LNCaP clone FGC (cell line): ENCODE data around the gene BASP1.
"Not testable (repeated sequence)": the region's sequence is repeated elsewhere in the genome, so short reads cannot be mapped to it uniquely, and the experiment has no call there.

Experiments used
- DNase-seq: peaks from one replicate; pipeline ENCODE4 v3.0.0-alpha.2; 2011; ENCODE audit warnings: low read depth
- H3K4me3 ChIP-seq: 2 replicates; pipeline ENCODE4 v1.5.1; 2011; ENCODE audit warnings: mild to moderate bottlenecking, low read depth, low read length, control low read depth
- TF ChIP-seq, protein P1 (sequence below): IDR thresholded peaks from 2 replicates; pipeline ENCODE4 v1.5.1; 2012; ENCODE audit warnings: mild to moderate bottlenecking; ENCODE audit not compliant: control insufficient read depth, insufficient read depth; ENCODE audit errors: extremely low read depth

The BASP1 gene

DNA sequence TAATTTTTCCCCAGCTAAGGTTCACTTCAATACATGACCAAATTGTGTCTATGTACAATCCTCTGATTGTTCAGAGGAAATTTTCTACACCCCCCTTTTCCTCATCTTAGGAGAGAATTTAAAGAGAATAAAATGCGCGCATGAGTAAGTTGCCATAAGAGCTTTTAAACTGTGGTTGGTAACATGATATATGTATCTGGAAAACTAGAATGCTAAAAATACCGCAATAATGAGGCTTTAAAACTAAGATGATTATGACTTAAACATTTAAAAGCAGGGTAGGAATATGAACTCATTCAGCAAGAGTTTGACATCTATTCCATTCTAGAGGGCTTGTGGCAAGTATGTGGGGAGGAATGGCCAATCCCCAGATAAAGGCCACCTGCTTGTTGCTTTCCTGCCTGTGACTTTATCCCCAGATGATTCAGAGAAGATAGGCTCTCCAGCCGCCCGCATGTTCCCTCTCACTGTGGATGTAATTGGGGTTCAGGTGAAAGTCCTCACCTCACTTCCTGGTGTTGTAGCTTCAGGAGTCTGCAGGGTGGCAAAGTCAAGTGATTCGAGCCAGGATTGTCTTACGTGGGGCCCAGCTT is 26.5 kb upstream of the BASP1 start:
- H3K4me3 ChIP-seq: no peak overlapping the region
- DNase-seq: no peak

DNA sequence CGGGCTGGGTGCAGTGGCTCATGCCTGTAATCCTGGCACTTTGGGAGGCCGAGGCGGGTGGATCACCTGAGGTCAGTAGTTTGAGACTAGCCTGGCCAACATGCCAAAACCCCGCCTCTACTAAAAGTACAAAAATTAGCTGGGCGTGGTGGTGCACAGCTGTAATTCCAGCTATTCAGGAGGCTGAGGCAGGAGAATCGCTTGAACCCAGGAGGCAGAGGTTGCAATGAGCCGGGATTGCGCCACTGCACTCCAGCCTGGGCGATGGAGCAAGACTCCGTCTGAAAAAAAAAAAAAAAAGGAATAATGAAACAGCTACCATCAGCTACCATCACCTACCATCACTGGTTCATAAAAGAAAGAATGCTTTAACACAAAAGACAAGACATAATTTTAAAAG is 25.9 kb upstream of the BASP1 start:
- not testable (repeated sequence) for DNase-seq, H3K4me3 ChIP-seq

More for the DNA sequence above, 26.5 kb upstream of the BASP1 start:
- TF ChIP-seq, protein P1, sequence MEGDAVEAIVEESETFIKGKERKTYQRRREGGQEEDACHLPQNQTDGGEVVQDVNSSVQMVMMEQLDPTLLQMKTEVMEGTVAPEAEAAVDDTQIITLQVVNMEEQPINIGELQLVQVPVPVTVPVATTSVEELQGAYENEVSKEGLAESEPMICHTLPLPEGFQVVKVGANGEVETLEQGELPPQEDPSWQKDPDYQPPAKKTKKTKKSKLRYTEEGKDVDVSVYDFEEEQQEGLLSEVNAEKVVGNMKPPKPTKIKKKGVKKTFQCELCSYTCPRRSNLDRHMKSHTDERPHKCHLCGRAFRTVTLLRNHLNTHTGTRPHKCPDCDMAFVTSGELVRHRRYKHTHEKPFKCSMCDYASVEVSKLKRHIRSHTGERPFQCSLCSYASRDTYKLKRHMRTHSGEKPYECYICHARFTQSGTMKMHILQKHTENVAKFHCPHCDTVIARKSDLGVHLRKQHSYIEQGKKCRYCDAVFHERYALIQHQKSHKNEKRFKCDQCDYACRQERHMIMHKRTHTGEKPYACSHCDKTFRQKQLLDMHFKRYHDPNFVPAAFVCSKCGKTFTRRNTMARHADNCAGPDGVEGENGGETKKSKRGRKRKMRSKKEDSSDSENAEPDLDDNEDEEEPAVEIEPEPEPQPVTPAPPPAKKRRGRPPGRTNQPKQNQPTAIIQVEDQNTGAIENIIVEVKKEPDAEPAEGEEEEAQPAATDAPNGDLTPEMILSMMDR: 0 out of 2 replicates have a peak, but pooled peaks have one; percentile 2

DNA sequence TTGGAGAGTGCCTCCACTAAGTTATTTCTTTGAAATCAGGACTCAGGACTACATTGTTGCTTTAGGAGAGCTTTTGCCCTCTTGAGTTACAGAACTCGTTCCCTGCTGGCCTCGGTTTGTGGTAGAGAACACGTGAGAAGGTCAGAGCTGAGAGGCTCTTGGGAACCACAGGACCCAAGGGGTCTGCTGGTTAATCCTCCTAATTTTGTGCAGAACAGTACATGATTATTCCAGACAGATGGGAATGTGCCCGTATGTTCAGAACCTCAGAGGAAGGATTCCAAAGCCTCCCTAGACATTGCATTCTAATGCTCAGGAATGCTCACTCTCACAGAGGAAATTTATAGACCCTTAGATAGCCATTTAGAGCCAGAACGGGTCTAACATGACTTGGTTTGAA is 25.2 kb upstream of the BASP1 start:
- no peak overlapping the region for H3K4me3 ChIP-seq
- DNase-seq: no peak
- TF ChIP-seq, protein P1: no peak

DNA sequence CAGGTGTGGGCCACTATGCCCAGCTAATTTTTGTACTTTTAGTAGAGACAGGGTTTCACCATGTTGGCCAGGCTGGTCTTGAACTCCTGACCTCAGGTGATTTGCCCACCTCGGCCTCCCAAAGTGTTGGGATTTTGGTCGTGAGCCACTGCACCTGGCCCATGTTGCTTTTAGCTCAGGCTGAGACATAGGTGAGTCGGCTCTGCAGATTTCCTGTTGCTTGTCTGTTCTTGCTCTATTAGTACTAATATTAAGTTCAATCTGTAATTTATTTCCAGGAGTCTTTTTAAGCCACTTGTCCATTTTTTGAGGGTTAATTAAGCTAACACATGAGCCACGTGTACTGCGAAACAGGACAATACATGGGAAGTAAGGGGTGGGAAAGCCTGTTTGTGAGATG is 21.4 kb upstream of the BASP1 start:
- no peak for DNase-seq
- TF ChIP-seq, protein P1: no peak
- no peak overlapping the region for H3K4me3 ChIP-seq

DNA sequence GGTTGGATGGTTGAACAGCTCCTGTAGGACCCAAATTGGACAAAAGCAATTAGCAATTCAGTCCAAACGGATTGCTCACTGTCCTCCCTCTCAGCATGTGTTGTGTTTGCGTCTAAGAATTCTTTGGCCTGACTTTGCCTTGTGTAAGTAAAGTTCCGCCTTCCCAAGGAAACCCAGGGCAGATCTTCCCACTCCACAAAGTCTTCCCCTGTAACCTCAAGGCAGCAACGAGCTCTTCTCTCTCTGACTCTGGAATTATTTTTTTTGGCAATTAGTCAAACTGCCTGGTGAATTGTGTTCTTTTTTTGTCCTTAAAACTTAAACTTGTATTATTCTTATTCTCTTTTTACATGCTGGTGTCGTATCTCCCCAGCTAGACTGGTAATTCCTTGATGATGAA is 20.7 kb upstream of the BASP1 start:
- no peak overlapping the region for H3K4me3 ChIP-seq
- TF ChIP-seq, protein P1: no peak
- DNase-seq: no peak

DNA sequence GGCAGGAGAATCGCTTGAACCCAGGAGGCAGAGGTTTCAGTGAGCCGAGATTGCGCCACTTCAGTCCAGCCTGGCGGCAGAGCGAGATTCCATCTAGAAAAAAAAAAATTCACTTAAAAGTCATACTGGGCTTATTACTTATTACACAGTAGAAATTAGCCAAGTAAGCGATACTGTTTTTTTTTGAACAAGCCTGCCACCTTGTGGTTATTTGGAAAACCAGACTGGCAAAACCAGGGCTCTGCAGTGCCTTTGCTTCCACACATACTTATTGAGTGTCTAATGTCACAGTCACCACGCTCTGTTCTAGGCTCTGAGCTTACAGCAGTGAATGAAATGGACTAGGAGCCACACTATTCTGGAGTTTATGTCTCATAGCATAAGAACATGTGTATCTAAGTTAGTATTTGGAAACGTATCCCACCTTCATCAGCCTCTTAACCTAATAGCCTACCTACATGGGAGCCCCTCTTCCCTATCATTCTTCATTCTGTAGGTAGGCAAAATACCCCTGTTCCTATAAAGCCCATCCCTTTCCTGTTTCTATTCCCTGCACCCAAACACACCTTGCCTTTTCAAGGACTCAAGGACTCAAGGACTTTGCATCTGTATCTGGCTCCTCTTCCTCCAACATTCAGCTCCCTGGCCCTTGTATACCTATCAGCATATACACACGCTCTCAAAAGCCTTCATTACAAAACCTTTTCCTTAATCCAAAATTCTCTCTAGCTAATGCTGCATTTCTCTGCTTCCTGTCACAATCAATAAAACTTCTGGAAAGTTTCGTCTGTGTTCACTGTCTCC is 13.9 kb upstream of the BASP1 start:
- H3K4me3 ChIP-seq: no peak overlapping the region
- peak; percentile 41 for DNase-seq

DNA sequence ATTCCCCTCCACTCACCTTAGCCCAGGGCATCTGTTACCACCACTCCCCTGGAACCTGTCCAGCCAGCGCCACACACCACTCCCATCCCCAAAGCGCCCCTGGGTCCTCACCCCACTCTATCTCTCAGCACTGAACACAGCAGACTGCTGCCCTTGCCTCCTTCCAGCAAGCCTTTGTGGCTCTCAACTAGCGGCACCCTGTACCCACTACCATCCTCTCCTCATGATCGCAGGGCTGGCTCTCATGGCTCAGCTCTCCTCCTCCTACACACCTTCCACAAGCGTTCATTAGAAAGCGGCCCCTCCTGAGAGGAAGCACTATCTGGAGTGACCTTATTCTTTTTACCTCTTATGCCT is 13.3 kb upstream of the BASP1 start:
- no peak overlapping the region for H3K4me3 ChIP-seq
- TF ChIP-seq, protein P1: no peak
- DNase-seq: no peak

More for the DNA sequence above, 13.9 kb upstream of the BASP1 start:
- TF ChIP-seq, protein P1: peak; percentile 65
